Stomach (tissue), 9 donors: ENCODE data around the gene HCN2. TPM values are rescaled to one million over a fixed set of nuclear protein-coding genes. Genes with fewer than 3 reads are reported as not detected.

Source experiments
- DNase-seq, 2 donors: peaks; one replicate each; pipeline versions ENCODE4 v3.0.0 to v3.0.0-alpha.2; 2013 to 2019
- H3K27ac ChIP-seq, 5 donors: fragments of 200-600 bp in 4 of 5; sonication (generic) in 4 of 5; one replicate each; pipeline ENCODE4 v1.5.1; 2013 to 2019; ENCODE audit warnings: mild to moderate bottlenecking in 1 of 5, moderate library complexity in 1 of 5
- H3K27me3 ChIP-seq, 3 donors: fragments of 200-600 bp; sonication (generic); one replicate each; pipeline ENCODE4 v1.5.1; 2017 to 2019; ENCODE audit warnings: mixed run types in 1 of 3
- H3K36me3 ChIP-seq, 4 donors: fragments of 200-600 bp; sonication (generic); 1 replicate in 3 of 4; 2 replicates in 1 of 4; pipeline ENCODE4 v1.5.1; 2016 to 2019
- H3K4me1 ChIP-seq, 4 donors: fragments of 200-600 bp; sonication (generic); one replicate each; pipeline ENCODE4 v1.5.1; 2016 to 2019
- H3K4me3 ChIP-seq, 4 donors: fragments of 200-600 bp; sonication (generic) in 3 of 4; one replicate each; pipeline ENCODE4 v1.5.1; 2016 to 2019; ENCODE audit warnings: mild to moderate bottlenecking in 1 of 4
- H3K9me3 ChIP-seq, 4 donors: fragments of 200-600 bp; sonication (generic); one replicate each; pipeline ENCODE4 v1.5.1; 2016 to 2019
- EP300 ChIP-seq: sonication (generic); formaldehyde crosslinking; IDR thresholded peaks from one replicate; pipeline ENCODE4 v1.6.1; 2017; ENCODE audit warnings: antibody characterized with exemption
- POLR2A ChIP-seq, 4 donors: fragments of 450-650 bp; IDR thresholded peaks; one replicate each; pipeline ENCODE4 v1.6.1; 2016; ENCODE audit warnings: antibody characterized with exemption in 4 of 4, control low read depth in 2 of 4, mild to moderate bottlenecking in 1 of 4, moderate library complexity in 1 of 4
- POLR2AphosphoS5 ChIP-seq, 3 donors: sonication (generic); formaldehyde crosslinking; IDR thresholded peaks; one replicate each; pipeline ENCODE4 v1.6.1; 2016; ENCODE audit warnings: antibody characterized with exemption in 3 of 3
- WGBS, 5 donors: extraction: QIAGEN DNeasy Blood & Tissue Kit in 3 of 5; methylation state at CpG; one replicate each; pipeline versions ENCODE4 v1.1.5 to v1.1.7; 2013 to 2018; 5-methylcytosine and 5-hydroxymethylcytosine counted together
- intact Hi-C: fragments of 100-400 bp; cut with DNase I; formaldehyde crosslinking; loops from one replicate; pipeline ENCODE4 v1.15.1; 2023; ENCODE audit warnings: low total_unique reads
- polyA plus RNA-seq, 3 donors: library from polyadenylated mRNA; stranded (reverse); fragments of 200-250 nt; gene quantifications; one replicate each; pipeline ENCODE4 v1.2.3, GENCODE V29; 2013
- total RNA-seq, 5 donors: library from RNA; depleted of rRNA; stranded (reverse); fragments of >200 nt; gene quantifications; one replicate each; pipeline versions ENCODE4 v1.1.0 to v1.2.3, GENCODE V29; 2014 to 2016
- TF ChIP-seq, protein P1 (sequence below), 7 experiments: fragments of 450-650 bp in 4 of 7; fragments of 200-600 bp in 3 of 7; sonication (generic) in 3 of 7; IDR thresholded peaks; one replicate each; pipeline ENCODE4 v1.5.1; 2016 to 2019; ENCODE audit warnings: antibody characterized with exemption in 7 of 7, control low read depth in 2 of 7, mild to moderate bottlenecking in 1 of 7
- donor health status: healthy with polysubstance abuse.
- donor health status: Bipolar disorder and iron deficiency.
- donor health status: healthy.

HCN2 gene
- total and polyA plus RNA-seq, 8 donors, result 0.10 to 0.18 (median 0.15) TPM; not detected in 5

DNA sequence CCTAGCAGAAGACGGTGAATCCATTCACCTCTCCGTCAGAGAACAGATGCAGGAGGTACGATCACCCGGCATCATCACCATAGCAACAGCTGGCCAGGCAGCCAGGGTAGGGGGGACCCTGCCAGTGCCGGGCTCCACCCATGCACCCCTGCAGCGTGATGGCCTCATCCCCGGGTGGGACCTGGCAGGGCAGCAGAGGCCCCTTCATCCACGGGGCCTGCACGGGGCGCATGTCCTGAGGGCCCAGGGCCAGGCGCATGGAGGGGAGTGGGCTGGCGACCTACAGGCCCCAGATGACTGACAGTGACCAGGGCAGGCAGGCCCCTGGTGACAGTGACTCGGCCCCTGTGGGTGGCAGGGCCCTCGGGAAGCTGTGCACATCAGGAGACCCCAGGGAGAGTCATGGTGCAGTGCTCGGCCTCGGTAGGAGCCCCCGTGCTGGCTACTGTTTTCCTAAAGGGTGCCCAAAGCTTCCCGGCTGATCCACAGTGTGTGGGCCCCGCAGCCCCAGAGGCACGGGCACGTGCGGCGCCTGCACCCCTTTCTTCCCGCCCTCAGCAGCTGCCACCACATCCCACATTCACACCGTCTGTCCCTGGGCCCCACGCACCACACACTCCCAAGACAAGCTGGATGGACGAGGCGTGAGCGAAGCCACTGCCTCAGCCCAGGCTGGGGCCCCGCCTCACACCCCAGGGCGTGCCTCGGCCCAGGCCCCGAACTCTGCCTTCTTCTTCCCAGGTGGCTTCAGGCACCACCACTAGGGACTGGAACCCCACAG, 68.6 kb downstream of the HCN2 start:
- H3K27me3 ChIP-seq, result no peaks in the 10 kb centered on the region
- intact Hi-C loops, result no loop called here
- H3K4me1 ChIP-seq, result peaks cover 47 to 81% (median 64%) of the 10 kb centered on the region in 4 donors
- peak overlapping the region in 2 of 5 donors; percentile 94 to 95 for H3K27ac ChIP-seq
- H3K36me3 ChIP-seq, result peaks cover 10 to 52% (median 45%) of the 10 kb centered on the region in 4 donors
- H3K4me3 ChIP-seq, result peak overlapping the region in 1 of 4 donors; percentile 13
- 71 to 78% (median 71%) methylated on average over 22 to 33 of the region's 33 CpGs for WGBS, 5 donors
- TF ChIP-seq EP300 (no peak), POLR2A (IDR thresholded peaks at IDR 0.05) (no peak), POLR2AphosphoS5 (IDR thresholded peaks at IDR 0.05) (no peak)
- TF ChIP-seq, protein P1, sequence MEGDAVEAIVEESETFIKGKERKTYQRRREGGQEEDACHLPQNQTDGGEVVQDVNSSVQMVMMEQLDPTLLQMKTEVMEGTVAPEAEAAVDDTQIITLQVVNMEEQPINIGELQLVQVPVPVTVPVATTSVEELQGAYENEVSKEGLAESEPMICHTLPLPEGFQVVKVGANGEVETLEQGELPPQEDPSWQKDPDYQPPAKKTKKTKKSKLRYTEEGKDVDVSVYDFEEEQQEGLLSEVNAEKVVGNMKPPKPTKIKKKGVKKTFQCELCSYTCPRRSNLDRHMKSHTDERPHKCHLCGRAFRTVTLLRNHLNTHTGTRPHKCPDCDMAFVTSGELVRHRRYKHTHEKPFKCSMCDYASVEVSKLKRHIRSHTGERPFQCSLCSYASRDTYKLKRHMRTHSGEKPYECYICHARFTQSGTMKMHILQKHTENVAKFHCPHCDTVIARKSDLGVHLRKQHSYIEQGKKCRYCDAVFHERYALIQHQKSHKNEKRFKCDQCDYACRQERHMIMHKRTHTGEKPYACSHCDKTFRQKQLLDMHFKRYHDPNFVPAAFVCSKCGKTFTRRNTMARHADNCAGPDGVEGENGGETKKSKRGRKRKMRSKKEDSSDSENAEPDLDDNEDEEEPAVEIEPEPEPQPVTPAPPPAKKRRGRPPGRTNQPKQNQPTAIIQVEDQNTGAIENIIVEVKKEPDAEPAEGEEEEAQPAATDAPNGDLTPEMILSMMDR (IDR thresholded peaks at IDR 0.05), result no peak
- peak in 1 of 2 donors; percentile 62 for DNase-seq
- no peaks in the 10 kb centered on the region for H3K9me3 ChIP-seq

DNA sequence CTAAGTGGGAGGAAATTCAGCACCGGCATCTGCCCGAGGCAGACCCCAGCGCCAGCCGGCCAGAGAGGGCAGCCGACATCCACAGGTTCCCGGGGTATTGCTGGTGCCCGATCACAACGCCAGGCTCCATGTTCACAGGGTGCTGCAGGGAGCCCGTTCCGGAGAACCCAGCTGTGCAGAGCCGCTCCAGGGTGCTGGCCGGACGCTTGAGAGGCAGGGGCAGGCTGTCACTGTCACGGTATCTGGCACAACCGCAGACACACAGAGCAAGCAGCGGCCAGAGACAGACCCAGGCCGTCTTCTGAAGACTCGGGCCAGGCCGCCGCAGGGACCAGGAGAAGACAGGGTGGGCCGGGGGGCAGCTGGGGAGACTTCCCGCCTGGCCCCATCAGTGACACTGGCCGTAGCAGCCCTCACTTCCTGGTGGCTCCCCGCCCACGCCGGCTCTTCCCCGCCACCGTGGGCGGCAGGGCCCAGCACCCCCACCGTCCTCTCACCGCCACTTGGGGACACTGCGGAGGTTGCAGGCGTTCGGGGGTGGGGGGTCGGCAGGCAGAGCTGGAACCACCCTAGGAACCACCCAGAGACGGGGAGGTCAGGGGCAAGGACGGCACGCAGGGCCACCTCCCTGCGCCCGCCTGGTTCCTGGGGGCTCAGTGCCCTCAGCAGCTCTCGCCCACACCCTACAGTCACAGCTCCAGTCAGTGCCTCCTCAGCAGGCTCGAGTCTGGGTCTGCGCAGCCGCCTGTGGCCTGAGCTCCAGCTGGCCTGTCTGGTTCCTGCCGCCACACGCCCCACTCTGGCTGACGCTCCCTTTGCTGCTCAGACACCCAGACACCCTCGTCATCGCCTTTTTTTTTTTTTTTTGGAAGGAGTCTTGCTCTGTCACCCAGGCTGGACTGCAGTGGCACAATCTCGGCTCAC, 69.5 kb downstream of the HCN2 start:
- H3K27ac ChIP-seq, result peak overlapping the region in 3 of 5 donors; percentile 94 to 96 (median 95)
- TF ChIP-seq, protein P1 (IDR thresholded peaks at IDR 0.05), result no peak
- TF ChIP-seq EP300 (no peak), POLR2AphosphoS5 (IDR thresholded peaks at IDR 0.05) (no peak), POLR2A (IDR thresholded peaks at IDR 0.05) (no peak)
- H3K4me1 ChIP-seq, result peaks cover 55 to 82% (median 72%) of the 10 kb centered on the region in 4 donors

DNA sequence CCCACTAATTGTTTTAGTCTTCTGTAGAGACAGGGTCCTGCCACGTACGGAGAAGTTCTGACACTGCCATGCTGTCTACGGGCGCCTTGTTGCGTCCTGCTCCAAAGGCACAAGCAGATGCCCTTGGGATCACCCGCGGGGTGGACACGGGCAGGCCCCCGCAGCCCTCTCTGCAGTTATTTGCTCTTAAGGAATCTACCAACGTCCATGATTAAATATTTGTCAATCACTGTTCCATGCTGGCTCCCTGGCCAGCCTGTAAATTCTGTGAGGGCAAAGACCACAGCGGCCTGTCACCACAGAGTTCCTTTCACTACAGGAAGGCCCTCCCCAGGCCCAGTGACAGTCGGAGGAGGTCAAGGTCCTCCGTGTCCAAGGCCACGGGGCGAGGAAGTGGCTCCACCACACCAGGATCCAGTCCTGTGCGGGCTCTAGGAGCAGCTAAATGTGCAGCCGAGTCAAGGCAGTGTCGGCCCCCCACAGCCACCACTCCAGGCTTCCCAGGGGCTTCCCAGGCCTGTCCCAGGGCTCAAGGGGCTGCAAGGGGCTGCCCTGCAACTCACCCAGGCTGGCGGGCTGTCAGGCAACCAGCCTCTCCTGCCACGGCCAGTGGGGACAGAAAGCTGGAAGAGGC, 71.2 kb downstream of the HCN2 start:
- Histone ChIP-seq H3K36me3 (peaks cover 0 to 27% (median 22%) of the 10 kb centered on the region in 4 donors), H3K4me1 (peaks cover 61 to 86% (median 78%) of the 10 kb centered on the region in 4 donors), H3K27ac (peak overlapping the region; percentile 93 to 96 (median 94)), H3K4me3 (peak overlapping the region; percentile 90 to 100 (median 97)), H3K27me3 (no peaks in the 10 kb centered on the region), H3K9me3 (no peaks in the 10 kb centered on the region)
- intact Hi-C loops, result no loop called here
- DNase-seq, result peak; percentile 52 to 57
- TF ChIP-seq EP300 (no peak), POLR2A (IDR thresholded peaks at IDR 0.05) (no peak)
- TF ChIP-seq, protein P1 (IDR thresholded peaks at IDR 0.05), result no peak
- WGBS, 5 donors, result 13 to 26% (median 15%) methylated on average over 3 to 20 of the region's 20 CpGs

More for the DNA sequence above, 69.5 kb downstream of the HCN2 start:
- WGBS, 5 donors, result 62 to 71% (median 65%) methylated on average over 30 to 50 of the region's 50 CpGs
- H3K4me3 ChIP-seq, result peak overlapping the region in 1 of 4 donors; percentile 13
- intact Hi-C loops, result no loop called here
- DNase-seq, result peak; percentile 39 to 79
- no peaks in the 10 kb centered on the region for H3K9me3 ChIP-seq
- peaks cover under 1 to 43% (median 35%) of the 10 kb centered on the region in 4 donors for H3K36me3 ChIP-seq
- no peaks in the 10 kb centered on the region for H3K27me3 ChIP-seq
